Mammary epithelial cell (primary cell): ENCODE measurements around the gene KLHL2.
"Not testable (repeated sequence)": the region's sequence is repeated elsewhere in the genome, so short reads cannot be mapped to it uniquely, and the experiment has no call there.

Experiments
- CTCF ChIP-seq, 2 donors: IDR thresholded peaks in 1 of 2; conservative IDR thresholded peaks in 1 of 2; 2 replicates each; pipeline ENCODE4 v1.5.1; 2011 to 2012; ENCODE audit warnings: inconsistent platforms in 2 of 2, low read length in 2 of 2, mild to moderate bottlenecking in 2 of 2, control low read depth in 1 of 2, low read depth in 1 of 2; ENCODE audit not compliant: insufficient read depth in 1 of 2; ENCODE audit errors: extremely low read depth in 1 of 2
- EZH2 ChIP-seq: IDR thresholded peaks from 2 replicates; pipeline ENCODE4 v1.6.1; 2012; ENCODE audit warnings: low read length, inconsistent platforms, borderline replicate concordance

- not testable (repeated sequence) for TF ChIP-seq EZH2; CTCF (conservative IDR thresholded peaks at IDR 0.05 in 1 of 2, IDR thresholded peaks at IDR 0.05 in 1 of 2; ENCODE audit: extremely low read depth in 1 of 2, insufficient read depth in 1 of 2, low read depth in 1 of 2, low read length in 2 of 2)
These were observed 47.4 kb downstream of the KLHL2 start for GRCh38 chr4:165254771-165255170.
